Endodermal cell (in vitro differentiated cells): ENCODE data around the gene LCN15. TPM values are rescaled to one million over a fixed set of nuclear protein-coding genes. Genes with fewer than 3 reads are reported as not detected.

Experiments
- DNase-seq: peaks from one replicate; pipeline ENCODE4 v3.0.0-alpha.2; 2017
- H3K27ac ChIP-seq: 2 replicates; pipeline ENCODE4 v1.5.1; 2013; ENCODE audit warnings: mild to moderate bottlenecking, low read depth, low read length, moderate library complexity
- H3K27me3 ChIP-seq: 2 replicates; pipeline ENCODE4 v1.6.1; 2013; ENCODE audit warnings: mild to moderate bottlenecking, low read length, moderate library complexity; ENCODE audit not compliant: insufficient read depth, control insufficient read depth, poor library complexity, severe bottlenecking
- H3K36me3 ChIP-seq: 2 replicates; pipeline ENCODE4 v1.7.0; 2013; ENCODE audit warnings: mild to moderate bottlenecking, low read length, moderate library complexity; ENCODE audit not compliant: control insufficient read depth, insufficient read depth
- H3K4me1 ChIP-seq: one replicate; pipeline ENCODE4 v1.7.0; 2013; ENCODE audit warnings: low read length; ENCODE audit not compliant: control insufficient read depth, insufficient read depth
- H3K4me3 ChIP-seq: 2 replicates; pipeline ENCODE4 v1.5.1; 2013; ENCODE audit warnings: mild to moderate bottlenecking, low read length, moderate library complexity
- H3K9ac ChIP-seq: 2 replicates; pipeline ENCODE4 v1.6.1; 2013; ENCODE audit warnings: mild to moderate bottlenecking, low read length, moderate library complexity; ENCODE audit not compliant: poor library complexity, severe bottlenecking; ENCODE audit errors: extremely low read depth
- H3K9me3 ChIP-seq: 2 replicates; pipeline ENCODE4 v1.6.1; 2013; ENCODE audit warnings: mild to moderate bottlenecking, low read length, moderate library complexity; ENCODE audit not compliant: control insufficient read depth
- H3K27ac Mint-ChIP-seq: 2 replicates; pipeline ENCODE4 v1.8.0; 2020; ENCODE audit warnings: mixed read lengths
- H3K27me3 Mint-ChIP-seq: 2 replicates; pipeline ENCODE4 v1.8.0; 2021; ENCODE audit warnings: mild to moderate bottlenecking, mixed read lengths; ENCODE audit not compliant: insufficient read depth
- H3K36me3 Mint-ChIP-seq: 2 replicates; pipeline ENCODE4 v1.8.0; 2020; ENCODE audit warnings: low read depth, mixed read lengths
- H3K4me1 Mint-ChIP-seq: 2 replicates; pipeline ENCODE4 v1.8.0; 2020; ENCODE audit warnings: mixed read lengths
- H3K4me3 Mint-ChIP-seq: 2 replicates; pipeline ENCODE4 v1.8.0; 2020; ENCODE audit warnings: mild to moderate bottlenecking, moderate library complexity, mixed read lengths
- H3K9me3 Mint-ChIP-seq: 2 replicates; pipeline ENCODE4 v1.8.0; 2020; ENCODE audit warnings: mild to moderate bottlenecking, mixed read lengths
- WGBS, 2 experiments: methylation state at CpG; one replicate each; pipeline versions ENCODE4 v1.1.5 to v1.1.7; 2013; ENCODE audit warnings: missing lambda C conversion rate in 2 of 2, mixed read lengths in 1 of 2; ENCODE audit not compliant: insufficient coverage in 1 of 2, insufficient read length in 1 of 2; 5-methylcytosine and 5-hydroxymethylcytosine counted together
- total RNA-seq, 2 donors: library from RNA; stranded (reverse); fragmentation: NEBNext Ultra II Directional in 1 of 2; extraction: Animal tissue kit (Norgen Biotek cat#: 25700) in 1 of 2; gene quantifications; 2 replicates in 1 of 2; 3 replicates in 1 of 2; pipeline ENCODE4 v1.2.1, GENCODE V29; 2021
- TF ChIP-seq, protein P1 (sequence below): fragments of 200-600 bp; sonication (generic); conservative IDR thresholded peaks from 2 replicates; pipeline ENCODE4 v1.5.0; 2021; ENCODE audit warnings: antibody characterized with exemption, mild to moderate bottlenecking

LCN15 gene
- total RNA-seq, 2 donors from 2014 or later, result 0.51 to 1.2 TPM

DNA sequence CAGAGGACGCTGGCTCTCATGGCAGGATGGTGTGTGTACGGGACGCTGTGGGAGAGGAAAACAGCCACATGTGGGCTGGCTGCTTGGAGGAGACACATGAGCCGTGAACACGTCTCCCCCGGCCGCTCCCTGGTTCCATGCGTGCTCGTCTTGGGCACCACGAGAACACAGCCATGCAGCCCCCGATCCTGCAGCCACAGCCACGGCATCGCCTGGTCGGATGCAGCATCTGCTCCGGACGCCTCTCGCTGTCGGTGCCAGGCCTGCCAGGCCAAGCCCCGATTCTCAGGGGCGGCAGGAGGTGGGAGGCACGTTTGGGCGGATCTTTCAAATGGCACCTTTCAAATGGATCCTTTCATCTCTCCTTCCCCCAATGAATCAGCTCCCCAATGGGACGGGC, 24.8 kb downstream of the LCN15 start:
- Histone ChIP-seq H3K27me3 (no peaks in the 10 kb centered on the region), H3K9me3 (no peaks in the 10 kb centered on the region), H3K36me3 (no peaks in the 10 kb centered on the region), H3K27ac (no peak overlapping the region), H3K9ac (no peak overlapping the region), H3K4me1 (no peaks in the 10 kb centered on the region), H3K4me3 (no peak overlapping the region)
- H3K36me3 Mint-ChIP-seq, result no peaks in the 10 kb centered on the region
- DNase-seq, result no peak
- H3K9me3 Mint-ChIP-seq, result peaks cover 3% of the 10 kb centered on the region
- WGBS, 2 experiments, result 90 to 96% methylated on average over 13 to 23 of the region's 23 CpGs
- TF ChIP-seq, protein P1, sequence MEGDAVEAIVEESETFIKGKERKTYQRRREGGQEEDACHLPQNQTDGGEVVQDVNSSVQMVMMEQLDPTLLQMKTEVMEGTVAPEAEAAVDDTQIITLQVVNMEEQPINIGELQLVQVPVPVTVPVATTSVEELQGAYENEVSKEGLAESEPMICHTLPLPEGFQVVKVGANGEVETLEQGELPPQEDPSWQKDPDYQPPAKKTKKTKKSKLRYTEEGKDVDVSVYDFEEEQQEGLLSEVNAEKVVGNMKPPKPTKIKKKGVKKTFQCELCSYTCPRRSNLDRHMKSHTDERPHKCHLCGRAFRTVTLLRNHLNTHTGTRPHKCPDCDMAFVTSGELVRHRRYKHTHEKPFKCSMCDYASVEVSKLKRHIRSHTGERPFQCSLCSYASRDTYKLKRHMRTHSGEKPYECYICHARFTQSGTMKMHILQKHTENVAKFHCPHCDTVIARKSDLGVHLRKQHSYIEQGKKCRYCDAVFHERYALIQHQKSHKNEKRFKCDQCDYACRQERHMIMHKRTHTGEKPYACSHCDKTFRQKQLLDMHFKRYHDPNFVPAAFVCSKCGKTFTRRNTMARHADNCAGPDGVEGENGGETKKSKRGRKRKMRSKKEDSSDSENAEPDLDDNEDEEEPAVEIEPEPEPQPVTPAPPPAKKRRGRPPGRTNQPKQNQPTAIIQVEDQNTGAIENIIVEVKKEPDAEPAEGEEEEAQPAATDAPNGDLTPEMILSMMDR, result no peak
- H3K27me3 Mint-ChIP-seq, result peaks cover 6% of the 10 kb centered on the region
- no peaks in the 10 kb centered on the region for H3K4me1 Mint-ChIP-seq
- H3K27ac Mint-ChIP-seq, result no peak overlapping the region
- no peak overlapping the region for H3K4me3 Mint-ChIP-seq

DNA sequence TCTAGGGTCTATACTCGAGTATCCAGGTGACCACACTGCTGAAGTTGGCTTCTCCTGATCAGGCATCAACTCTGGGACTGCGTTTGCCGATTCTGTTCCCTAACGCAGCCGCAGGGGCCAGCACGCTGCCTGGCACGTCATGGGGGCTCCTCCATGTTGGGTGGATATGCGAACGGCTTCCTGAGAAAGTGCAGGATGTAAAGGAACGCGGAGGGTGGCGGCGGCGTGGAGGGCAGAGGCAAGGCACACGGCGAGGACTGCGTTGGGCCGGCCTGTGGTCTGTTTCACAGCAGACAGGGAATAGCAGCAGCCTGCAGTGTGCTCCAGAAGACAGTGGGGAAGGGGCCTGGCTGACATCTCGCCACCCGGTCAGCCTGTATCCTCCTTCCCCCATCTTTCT, 25.4 kb downstream of the LCN15 start:
- Mint-ChIP-seq H3K36me3 (no peaks in the 10 kb centered on the region), H3K9me3 (peaks cover 3% of the 10 kb centered on the region), H3K4me3 (no peak overlapping the region), H3K4me1 (no peaks in the 10 kb centered on the region), H3K27ac (no peak overlapping the region), H3K27me3 (peaks cover 6% of the 10 kb centered on the region)
- Histone ChIP-seq H3K9ac (no peak overlapping the region), H3K27me3 (no peaks in the 10 kb centered on the region), H3K4me1 (no peaks in the 10 kb centered on the region), H3K4me3 (no peak overlapping the region), H3K9me3 (no peaks in the 10 kb centered on the region), H3K36me3 (no peaks in the 10 kb centered on the region), H3K27ac (no peak overlapping the region)
- WGBS, 2 experiments, result 86 to 92% methylated on average over 11 to 20 of the region's 20 CpGs
- no peak for DNase-seq
- TF ChIP-seq, protein P1, result no peak

- peaks cover 3% of the 10 kb centered on the region for H3K9me3 Mint-ChIP-seq
- peaks cover 5% of the 10 kb centered on the region for H3K36me3 Mint-ChIP-seq
- H3K27me3 Mint-ChIP-seq, result peaks cover 6% of the 10 kb centered on the region
- peaks cover 4% of the 10 kb centered on the region for H3K4me1 Mint-ChIP-seq
- H3K4me3 ChIP-seq, result no peak overlapping the region
- no peaks in the 10 kb centered on the region for H3K27me3 ChIP-seq
- H3K36me3 ChIP-seq, result no peaks in the 10 kb centered on the region
- no peak overlapping the region for H3K4me3 Mint-ChIP-seq
- H3K9me3 ChIP-seq, result no peaks in the 10 kb centered on the region
- no peak overlapping the region for H3K27ac ChIP-seq
- H3K9ac ChIP-seq, result no peak overlapping the region
- TF ChIP-seq, protein P1, result no peak
- WGBS, 2 experiments, result 84 to 90% methylated on average over 13 to 21 of the region's 21 CpGs
- H3K4me1 ChIP-seq, result no peaks in the 10 kb centered on the region
- H3K27ac Mint-ChIP-seq, result no peak overlapping the region
- DNase-seq, result no peak
Observed at GRCh38 chr9:136735812-136736480, 28.4 kb downstream of the LCN15 start.
